ENCODE measurements around the gene NT5C1B.

- TF ChIP-seq CTCF (IDR thresholded peaks at IDR 0.05; ENCODE audit: low read depth, low read length) (no peak), POLR2A (IDR thresholded peaks at IDR 0.05; ENCODE audit: extremely low read depth, insufficient read length) (no peak), MAX (IDR thresholded peaks at IDR 0.05; ENCODE audit: low read depth, low read length) (no peak), MYC (IDR thresholded peaks at IDR 0.05; ENCODE audit: low read depth, low read length) (no peak)
These were observed 48.5 kb downstream of the NT5C1B start for GRCh38 chr2:18540872-18541271.

Data from NB4 (cell line).